ENCODE measurements around the gene ARSB. TPM values are rescaled to one million over a fixed set of nuclear protein-coding genes. Genes with fewer than 3 reads are reported as not detected.
"Not testable (repeated sequence)": the region's sequence is repeated elsewhere in the genome, so short reads cannot be mapped to it uniquely, and the experiment has no call there.

The ARSB gene
- total and polyA plus RNA-seq, 3 donors from 2014 or later, result 5.3 to 12.9 (median 11.8) TPM

DNA sequence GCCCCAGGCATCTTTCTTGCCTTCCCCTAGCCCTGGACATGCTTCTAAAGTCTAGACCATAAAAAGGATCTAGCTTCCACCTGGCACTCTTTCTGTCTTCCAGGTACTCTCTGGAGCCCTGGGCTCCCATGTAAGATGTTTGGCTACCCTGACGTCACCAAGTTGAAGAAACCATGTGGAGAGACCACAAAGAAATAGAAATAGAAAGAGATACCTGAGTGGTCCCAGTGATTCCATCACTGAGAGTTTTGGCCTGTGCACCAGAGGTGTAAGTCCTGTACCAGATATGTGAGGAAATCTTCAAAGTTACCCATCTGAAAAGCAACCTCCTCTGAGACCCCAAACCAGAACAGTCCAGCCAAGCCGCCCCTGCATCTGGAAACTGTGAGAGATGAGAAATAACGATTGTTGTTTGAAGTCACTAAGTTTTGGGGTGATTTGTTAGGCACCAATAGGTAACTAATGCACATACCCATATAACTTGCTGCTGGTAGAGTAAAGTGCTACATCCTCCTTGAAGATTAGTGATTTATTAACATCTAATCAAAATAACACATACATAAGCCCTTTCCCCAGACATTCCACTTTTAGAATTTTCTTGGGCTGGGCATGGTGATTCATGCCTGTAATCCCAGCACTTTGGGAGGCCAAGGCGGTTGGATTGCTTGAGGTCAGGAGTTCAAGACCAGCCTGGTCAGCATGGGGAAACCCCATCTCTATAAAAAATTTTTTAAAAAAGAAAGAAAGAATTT is 250.8 kb downstream of the ARSB start:
- Histone ChIP-seq H3K4me3 (no peak overlapping the region), H3K27ac (no peak overlapping the region), H3K9me3 (no peaks in the 10 kb centered on the region), H3K4me1 (peaks cover 4% of the 10 kb centered on the region), H3K27me3 (no peaks in the 10 kb centered on the region), H3K36me3 (ENCODE audit: low read depth, missing control alignments) (no peaks in the 10 kb centered on the region)
- no peak for DNase-seq
- WGBS, 2 donors, result 91 to 94% methylated on average over 4 of the region's 4 CpGs
- TF ChIP-seq, protein P1, sequence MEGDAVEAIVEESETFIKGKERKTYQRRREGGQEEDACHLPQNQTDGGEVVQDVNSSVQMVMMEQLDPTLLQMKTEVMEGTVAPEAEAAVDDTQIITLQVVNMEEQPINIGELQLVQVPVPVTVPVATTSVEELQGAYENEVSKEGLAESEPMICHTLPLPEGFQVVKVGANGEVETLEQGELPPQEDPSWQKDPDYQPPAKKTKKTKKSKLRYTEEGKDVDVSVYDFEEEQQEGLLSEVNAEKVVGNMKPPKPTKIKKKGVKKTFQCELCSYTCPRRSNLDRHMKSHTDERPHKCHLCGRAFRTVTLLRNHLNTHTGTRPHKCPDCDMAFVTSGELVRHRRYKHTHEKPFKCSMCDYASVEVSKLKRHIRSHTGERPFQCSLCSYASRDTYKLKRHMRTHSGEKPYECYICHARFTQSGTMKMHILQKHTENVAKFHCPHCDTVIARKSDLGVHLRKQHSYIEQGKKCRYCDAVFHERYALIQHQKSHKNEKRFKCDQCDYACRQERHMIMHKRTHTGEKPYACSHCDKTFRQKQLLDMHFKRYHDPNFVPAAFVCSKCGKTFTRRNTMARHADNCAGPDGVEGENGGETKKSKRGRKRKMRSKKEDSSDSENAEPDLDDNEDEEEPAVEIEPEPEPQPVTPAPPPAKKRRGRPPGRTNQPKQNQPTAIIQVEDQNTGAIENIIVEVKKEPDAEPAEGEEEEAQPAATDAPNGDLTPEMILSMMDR (IDR thresholded peaks at IDR 0.05), result no peak
- TF ChIP-seq POLR2A (IDR thresholded peaks at IDR 0.05), result no peak
- intact Hi-C loops (cut with DNase I; ENCODE audit: low total_unique reads), result no loop called here

DNA sequence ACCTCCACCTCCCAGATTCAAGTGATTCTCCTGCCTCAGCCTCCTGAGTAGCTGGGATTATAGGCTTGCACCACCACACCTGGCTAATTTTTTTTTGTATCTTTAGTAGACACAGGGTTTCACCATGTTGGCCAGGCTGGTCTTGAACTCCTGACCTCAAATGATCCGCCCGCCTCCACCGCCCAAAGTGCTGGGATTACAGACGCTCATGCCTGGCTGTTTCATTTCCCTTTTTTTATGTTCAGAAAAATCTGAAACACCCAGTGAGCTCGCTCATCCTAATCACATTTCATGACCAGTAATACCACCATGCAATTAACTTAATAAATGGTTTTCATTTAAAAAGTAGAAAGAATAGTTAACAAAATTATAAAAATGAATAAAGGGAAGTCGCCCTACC is 252.4 kb downstream of the ARSB start:
- H3K36me3 ChIP-seq (ENCODE audit: low read depth, missing control alignments); intact Hi-C loops (cut with DNase I; ENCODE audit: low total_unique reads); H3K27ac ChIP-seq; H3K27me3 ChIP-seq; H3K4me1 ChIP-seq; H3K4me3 ChIP-seq; H3K9me3 ChIP-seq; DNase-seq: not testable (repeated sequence)
- 94 to 95% methylated on average over 6 of the region's 6 CpGs for WGBS, 2 donors

DNA sequence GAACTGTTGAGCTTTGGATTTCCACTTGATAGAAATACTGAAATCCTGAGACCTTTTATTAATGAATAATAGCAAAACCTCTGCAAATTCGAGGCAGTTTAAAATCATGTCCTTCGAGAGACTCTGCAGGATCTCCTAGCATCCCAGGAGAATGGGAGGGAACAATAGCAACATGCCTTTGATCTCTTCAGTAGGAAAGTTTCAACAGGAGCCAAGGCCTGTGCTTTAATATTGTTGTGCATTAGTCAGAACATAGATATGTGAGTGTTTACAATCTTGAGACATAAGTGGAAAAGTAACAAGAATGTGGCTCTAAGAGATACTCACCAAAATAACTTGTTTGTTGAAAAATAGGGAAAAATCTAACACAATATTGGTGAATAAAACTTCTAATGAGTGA is 253.2 kb downstream of the ARSB start:
- H3K4me1 ChIP-seq, result peaks cover 4% of the 10 kb centered on the region
- no peak for DNase-seq
- H3K36me3 ChIP-seq (ENCODE audit: low read depth, missing control alignments), result no peaks in the 10 kb centered on the region
- TF ChIP-seq, protein P1 (IDR thresholded peaks at IDR 0.05), result no peak
- no peak for TF ChIP-seq POLR2A (IDR thresholded peaks at IDR 0.05)
- no peak overlapping the region for H3K27ac ChIP-seq
- H3K27me3 ChIP-seq, result no peaks in the 10 kb centered on the region
- H3K9me3 ChIP-seq, result no peaks in the 10 kb centered on the region
- intact Hi-C loops (cut with DNase I; ENCODE audit: low total_unique reads), result no loop called here
- H3K4me3 ChIP-seq, result no peak overlapping the region
- WGBS, 2 donors, result 45 to 56% methylated on average over 2 of the region's 2 CpGs

DNA sequence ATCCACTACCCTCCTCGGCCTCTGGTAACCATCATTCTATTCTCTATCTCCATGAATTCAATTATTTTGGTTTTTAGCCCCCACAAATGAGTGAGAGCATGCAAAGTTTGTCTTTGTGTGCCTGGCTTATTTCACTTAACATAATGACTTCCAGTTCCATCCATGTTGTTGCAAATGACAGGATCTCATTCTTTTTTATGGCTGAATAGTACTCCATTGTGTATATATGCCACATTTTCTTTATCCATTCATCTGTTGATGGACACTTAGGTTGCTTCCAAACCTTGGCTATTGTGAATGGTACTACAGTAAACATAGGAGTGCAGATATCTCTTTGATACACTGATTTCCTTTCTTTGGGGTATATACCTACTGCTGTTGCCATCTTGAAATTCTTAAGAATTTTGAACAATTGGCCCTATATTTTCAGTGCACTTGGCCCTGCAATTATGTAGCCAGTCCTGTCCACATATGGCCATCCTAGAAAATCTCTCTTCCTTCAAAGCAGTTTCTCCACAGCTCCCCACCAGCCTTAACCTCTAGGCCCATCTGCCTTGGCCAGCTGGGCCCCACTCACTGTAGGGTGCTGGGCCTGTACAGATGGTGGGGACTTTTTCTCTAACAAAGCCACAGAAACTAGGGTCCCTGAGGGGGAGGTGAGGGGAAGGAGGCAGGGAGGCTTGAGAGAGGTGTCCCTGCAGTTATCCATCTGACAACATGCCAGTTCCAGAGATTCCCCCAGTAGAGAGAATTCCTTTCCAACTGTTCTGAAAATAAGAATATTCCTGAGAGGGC is 254.6 kb downstream of the ARSB start:
- no peaks in the 10 kb centered on the region for H3K9me3 ChIP-seq
- no peaks in the 10 kb centered on the region for H3K36me3 ChIP-seq (ENCODE audit: low read depth, missing control alignments)
- TF ChIP-seq, protein P1 (IDR thresholded peaks at IDR 0.05), result no peak
- no peak for TF ChIP-seq POLR2A (IDR thresholded peaks at IDR 0.05)
- no peak overlapping the region for H3K4me3 ChIP-seq
- no peaks in the 10 kb centered on the region for H3K27me3 ChIP-seq
- intact Hi-C loops (cut with DNase I; ENCODE audit: low total_unique reads), result no loop called here
- WGBS, 2 donors, result 98 to 100% methylated on average over 1 of the region's 1 CpG
- no peak overlapping the region for H3K27ac ChIP-seq
- no peaks in the 10 kb centered on the region for H3K4me1 ChIP-seq
- no peak for DNase-seq
